ENCODE measurements around the gene IER3. TPM values are rescaled to one million over a fixed set of nuclear protein-coding genes. Genes with fewer than 3 reads are reported as not detected.

The IER3 gene
- total RNA-seq, 1 experiment from 2014 or later: 82.4 TPM

GRCh38 chr6:30738532-30738931, 5.8 kb downstream of the IER3 start (continued):
- TF ChIP-seq PREB (CRISPR knock-in tag; IDR thresholded peaks at IDR 0.05; ENCODE audit: borderline replicate concordance): no peak
- no peak for TF ChIP-seq FOXJ3 (CRISPR knock-in tag; IDR thresholded peaks at IDR 0.05; ENCODE audit: borderline replicate concordance)
- TF ChIP-seq E2F5 (CRISPR knock-in tag; IDR thresholded peaks at IDR 0.05): no peak
- no peak for TF ChIP-seq ERG (CRISPR knock-in tag; IDR thresholded peaks at IDR 0.05)

- no peaks in the 10 kb centered on the region for H3K9me3 Mint-ChIP-seq
- peaks cover 60% of the 10 kb centered on the region for H3K36me3 Mint-ChIP-seq
- DNase-seq (ENCODE audit: low spot score) (no peak), ATAC-seq (no peak)
- peaks cover 6% of the 10 kb centered on the region; the same call in 1 of the 2 replicates for H3K4me1 Mint-ChIP-seq
- ChIA-PET POLR2A (no interaction called here), CTCF (interaction anchor here (1.5 kb wide), 1 partner anchor 57 kb away, joined by 6 read pairs; no protein-coding TSS in a partner anchor)
- H3K4me3 Mint-ChIP-seq: no peak overlapping the region
- no peak overlapping the region for H3K27ac Mint-ChIP-seq
- TF ChIP-seq E2F5 (CRISPR knock-in tag; IDR thresholded peaks at IDR 0.05): no peak
- TF ChIP-seq ZNF121 (CRISPR knock-in tag; IDR thresholded peaks at IDR 0.05): no peak
- H3K27me3 Mint-ChIP-seq (ENCODE audit: low read depth): no peaks in the 10 kb centered on the region
Observed at GRCh38 chr6:30735668-30736314, 8.6 kb downstream of the IER3 start.

- Mint-ChIP-seq H3K36me3 (peaks cover 47% of the 10 kb centered on the region), H3K27ac (no peak overlapping the region), H3K27me3 (ENCODE audit: low read depth) (no peaks in the 10 kb centered on the region), H3K9me3 (no peaks in the 10 kb centered on the region), H3K4me3 (no peak overlapping the region), H3K4me1 (peaks cover 3% of the 10 kb centered on the region; the same call in 1 of the 2 replicates)
- ChIA-PET CTCF (interaction anchor here (0.5 to 3.5 kb wide), 5 partner anchors 11 to 355 kb away, joined by 3 to 131 read pairs (median 16); no protein-coding TSS in a partner anchor), POLR2A (interaction anchor here (0.6 kb wide), 1 partner anchor 133 kb away, joined by 5 read pairs; no protein-coding TSS in a partner anchor)
- DNase-seq (ENCODE audit: low spot score) (no peak), ATAC-seq (no peak)
- no peak for TF ChIP-seq KAT7 (CRISPR knock-in tag; IDR thresholded peaks at IDR 0.05; ENCODE audit: borderline replicate concordance)
- no peak for TF ChIP-seq SOX15 (CRISPR knock-in tag; IDR thresholded peaks at IDR 0.05)
- no peak for TF ChIP-seq SP1 (CRISPR knock-in tag; conservative IDR thresholded peaks at IDR 0.05)
- no peak for TF ChIP-seq ZMAT4 (CRISPR knock-in tag; IDR thresholded peaks at IDR 0.05)
- no peak for TF ChIP-seq TEAD4 (CRISPR knock-in tag; IDR thresholded peaks at IDR 0.05)
- no peak for TF ChIP-seq ZNF263 (CRISPR knock-in tag; IDR thresholded peaks at IDR 0.05; ENCODE audit: low read depth)
- TF ChIP-seq ZBTB43 (CRISPR knock-in tag; IDR thresholded peaks at IDR 0.05): no peak
- no peak for TF ChIP-seq IRF2 (CRISPR knock-in tag; IDR thresholded peaks at IDR 0.05; ENCODE audit: borderline replicate concordance, low read depth)
- TF ChIP-seq NFE2L1 (CRISPR knock-in tag; IDR thresholded peaks at IDR 0.05): no peak
- TF ChIP-seq NR2C2 (CRISPR knock-in tag; IDR thresholded peaks at IDR 0.05): no peak
- no peak for TF ChIP-seq ZNF317 (CRISPR knock-in tag; IDR thresholded peaks at IDR 0.05; ENCODE audit: borderline replicate concordance, low read depth)
- no peak for TF ChIP-seq JAZF1 (CRISPR knock-in tag; IDR thresholded peaks at IDR 0.05)
- TF ChIP-seq ZNF121 (CRISPR knock-in tag; IDR thresholded peaks at IDR 0.05): no peak
- TF ChIP-seq ATF6 (CRISPR knock-in tag; IDR thresholded peaks at IDR 0.05): no peak
- no peak for TF ChIP-seq ZNF138 (CRISPR knock-in tag; conservative IDR thresholded peaks at IDR 0.05)
- no peak for TF ChIP-seq RORB (CRISPR knock-in tag; IDR thresholded peaks at IDR 0.05)
Observed at GRCh38 chr6:30732237-30732943, 12.0 kb downstream of the IER3 start.

All from WTC11 (cell line).